OCI-LY7 (cell line): ENCODE data around the gene PPP1R14B. TPM values are rescaled to one million over a fixed set of nuclear protein-coding genes. Genes with fewer than 3 reads are reported as not detected.

Experiments used
- BruUV-seq: library from RNA; stranded (reverse); fragments of 400-500 nt; replicated peaks from 2 replicates; lab custom pipeline; 2021; lab: Mats Ljungman, UMichigan
- CTCF ChIA-PET: fragments of 300-600 bp; sonication (Branson Sonifier 250); formaldehyde crosslinking; loops from one replicate; lab custom pipeline; 2022; ENCODE audit warnings: antibody characterized with exemption; ENCODE audit not compliant: unreplicated experiment; lab: Charles Lee
- POLR2A ChIA-PET: fragments of 300-600 bp; sonication (Branson Sonifier 250); formaldehyde crosslinking; loops from one replicate; lab custom pipeline; 2022; ENCODE audit warnings: antibody characterized with exemption; lab: Charles Lee
- DNase-seq: peaks from one replicate; pipeline ENCODE4 v3.0.0-alpha.2; 2015; ENCODE audit warnings: low spot score
- H2AFZ ChIP-seq: fragments of 200-600 bp; sonication (generic), shearing (Covaris generic); 2 replicates; pipeline ENCODE4 v1.6.1; 2014; ENCODE audit warnings: mild to moderate bottlenecking, antibody characterized with exemption, low read length, moderate library complexity
- H3K27ac ChIP-seq: fragments of 200-600 bp; sonication (generic); 2 replicates; pipeline ENCODE4 v1.5.1; 2014; ENCODE audit warnings: mixed run types, low read depth, mild to moderate bottlenecking, moderate library complexity, low read length, inconsistent platforms; ENCODE audit not compliant: poor library complexity, severe bottlenecking
- H3K36me3 ChIP-seq: fragments of 200-600 bp; sonication (generic); 2 replicates; pipeline ENCODE4 v1.6.1; 2014; ENCODE audit warnings: mild to moderate bottlenecking, antibody characterized with exemption, low read length, moderate library complexity, mixed read lengths; ENCODE audit not compliant: insufficient read depth
- H3K4me1 ChIP-seq: fragments of 200-600 bp; sonication (generic); 2 replicates; pipeline ENCODE4 v1.5.1; 2014; ENCODE audit warnings: mild to moderate bottlenecking, low read length; ENCODE audit not compliant: insufficient read depth, poor library complexity, severe bottlenecking
- H3K4me2 ChIP-seq: fragments of 200-600 bp; sonication (generic); 2 replicates; pipeline ENCODE4 v1.6.1; 2014; ENCODE audit warnings: mild to moderate bottlenecking, low read length
- H3K4me3 ChIP-seq: fragments of 200-600 bp; sonication (generic); 2 replicates; pipeline ENCODE4 v1.5.1; 2014; ENCODE audit warnings: mild to moderate bottlenecking, low read depth, low read length; ENCODE audit not compliant: poor library complexity, severe bottlenecking
- H3K79me2 ChIP-seq: fragments of 200-600 bp; sonication (generic); 2 replicates; pipeline ENCODE4 v1.6.1; 2016; ENCODE audit warnings: low read depth, mild to moderate bottlenecking, low read length, moderate library complexity, mixed read lengths; ENCODE audit not compliant: insufficient read depth
- H3K9me2 ChIP-seq: fragments of 200-600 bp; sonication (generic); 2 replicates; pipeline ENCODE4 v1.6.1; 2016; ENCODE audit warnings: mild to moderate bottlenecking, low read length, mixed read lengths; ENCODE audit not compliant: insufficient read depth
- H3K9me3 ChIP-seq: fragments of 200-600 bp; sonication (generic); 2 replicates; pipeline ENCODE4 v1.6.1; 2014; ENCODE audit warnings: mild to moderate bottlenecking, mixed run types, low read length, mixed read lengths
- H4K20me1 ChIP-seq: fragments of 200-600 bp; sonication (generic); 2 replicates; pipeline ENCODE4 v1.6.1; 2014; ENCODE audit warnings: mild to moderate bottlenecking, antibody characterized with exemption, low read length, moderate library complexity, mixed read lengths; ENCODE audit not compliant: insufficient read depth
- CTCF ChIP-seq: fragments of 200-600 bp; sonication (generic); conservative IDR thresholded peaks from 2 replicates; pipeline ENCODE4 v1.5.1; 2014; ENCODE audit warnings: mild to moderate bottlenecking, antibody characterized with exemption, low read length, moderate library complexity, mixed read lengths
- EZH2phosphoT487 ChIP-seq: fragments of 200-600 bp; sonication (generic); IDR thresholded peaks from 2 replicates; pipeline ENCODE4 v1.6.1; 2018; ENCODE audit warnings: low read depth, borderline replicate concordance, mild to moderate bottlenecking, mixed run types, antibody characterized with exemption, low read length, moderate library complexity, mixed read lengths
- intact Hi-C: fragments of 100-400 bp; cut with micrococcal nuclease; formaldehyde crosslinking; loops from one replicate; pipeline ENCODE4 v1.10.0; 2022; ENCODE audit not compliant: unreplicated experiment
- total RNA-seq, 2 experiments: library from RNA; depleted of rRNA in 1 of 2; stranded (reverse); fragments of >200 nt in 1 of 2; shearing (Covaris generic) in 1 of 2; gene quantifications; 2 replicates each; pipeline ENCODE4 v1.2.3, GENCODE V29; 2014 to 2022

Gene PPP1R14B
- total RNA-seq, 2 experiments from 2014 or later = 198 to 223 TPM

- ChIA-PET POLR2A (no interaction called here), CTCF (interaction anchor here (0.6 kb wide), 1 partner anchor 90 kb away, joined by 6 read pairs; no protein-coding TSS in a partner anchor)
- Histone ChIP-seq H2AFZ (no peak overlapping the region), H3K27ac (no peak overlapping the region), H3K9me2 (no peaks in the 10 kb centered on the region), H4K20me1 (no peaks in the 10 kb centered on the region), H3K4me1 (peaks cover 16% of the 10 kb centered on the region), H3K36me3 (peaks cover 83% of the 10 kb centered on the region), H3K4me3 (no peak overlapping the region), H3K4me2 (no peak overlapping the region), H3K79me2 (peaks cover 13% of the 10 kb centered on the region; the same call in 1 of the 2 replicates), H3K9me3 (no peaks in the 10 kb centered on the region)
- BruUV-seq = no TSS peak
- intact Hi-C loops = no loop called here
- TF ChIP-seq CTCF (no peak), EZH2phosphoT487 (no peak)
- DNase-seq = no peak
These were observed 35.4 kb downstream of the PPP1R14B start for GRCh38 chr11:64211181-64211872.

GRCh38 chr11:64210301-64211020 is 36.3 kb downstream of the PPP1R14B start:
- no peak overlapping the region for H3K27ac ChIP-seq
- DNase-seq = no peak
- ChIA-PET POLR2A (no interaction called here), CTCF (interaction anchor here (0.6 kb wide), 1 partner anchor 91 kb away, joined by 6 read pairs; no protein-coding TSS in a partner anchor)
- peaks cover 25% of the 10 kb centered on the region for H3K4me1 ChIP-seq
- no peak for TF ChIP-seq CTCF
- TF ChIP-seq EZH2phosphoT487 = no peak
- no peak overlapping the region for H2AFZ ChIP-seq
- H3K4me2 ChIP-seq = no peak overlapping the region
- H3K79me2 ChIP-seq = peaks cover 17% of the 10 kb centered on the region; the same call in 1 of the 2 replicates
- intact Hi-C loops = no loop called here
- peaks cover 83% of the 10 kb centered on the region for H3K36me3 ChIP-seq
- H4K20me1 ChIP-seq = no peaks in the 10 kb centered on the region
- no TSS peak for BruUV-seq
- no peaks in the 10 kb centered on the region for H3K9me3 ChIP-seq
- H3K4me3 ChIP-seq = no peak overlapping the region
- no peaks in the 10 kb centered on the region for H3K9me2 ChIP-seq

GRCh38 chr11:64209563-64209843 is 37.2 kb downstream of the PPP1R14B start:
- H3K36me3 ChIP-seq = peaks cover 79% of the 10 kb centered on the region
- TF ChIP-seq EZH2phosphoT487 (no peak), CTCF (no peak)
- peaks cover 17% of the 10 kb centered on the region; the same call in 1 of the 2 replicates for H3K79me2 ChIP-seq
- no peaks in the 10 kb centered on the region for H3K9me2 ChIP-seq
- ChIA-PET POLR2A (no interaction called here), CTCF (no interaction called here)
- no TSS peak for BruUV-seq
- H2AFZ ChIP-seq = no peak overlapping the region
- peaks cover 31% of the 10 kb centered on the region for H3K4me1 ChIP-seq
- no peak overlapping the region for H3K27ac ChIP-seq
- no peaks in the 10 kb centered on the region for H3K9me3 ChIP-seq
- no peak overlapping the region for H3K4me3 ChIP-seq
- intact Hi-C loops = no loop called here
- H3K4me2 ChIP-seq = no peak overlapping the region
- no peaks in the 10 kb centered on the region for H4K20me1 ChIP-seq
- DNase-seq = no peak
